ENCODE results near the gene ALPP.

ALPP gene

GRCh38 chr2:232385660-232386489 lies 7.3 kb downstream of the ALPP start:
- H3K79me2 ChIP-seq (ENCODE audit: insufficient read depth, low read length) = no peaks in the 10 kb centered on the region
- H3K27me3 ChIP-seq (ENCODE audit: insufficient read depth, low read length) = 0 out of 2 replicates have a peak, but pooled peaks cover 11% of the 10 kb centered on the region
- H3K9me2 ChIP-seq (ENCODE audit: low read depth, low read length) = no peaks in the 10 kb centered on the region
- no peak for TF ChIP-seq CTCF (IDR thresholded peaks at IDR 0.05; ENCODE audit: low read length)
- no peak for TF ChIP-seq EZH2 (IDR thresholded peaks at IDR 0.05; ENCODE audit: borderline replicate concordance, low read length)
- no peaks in the 10 kb centered on the region for H4K20me1 ChIP-seq (ENCODE audit: insufficient read depth, low read length)
- no peak overlapping the region for H3K9ac ChIP-seq (ENCODE audit: low read length)
- H3K4me1 ChIP-seq (ENCODE audit: insufficient read depth, low read length, severe bottlenecking) = no peaks in the 10 kb centered on the region
- no peak overlapping the region for H3K4me3 ChIP-seq (ENCODE audit: low read depth, low read length, poor library complexity, severe bottlenecking)
- no peaks in the 10 kb centered on the region for H3K9me3 ChIP-seq (ENCODE audit: low read length)
- H3K27ac ChIP-seq (ENCODE audit: low read depth, low read length, poor library complexity, severe bottlenecking) = no peak overlapping the region
- H3K4me2 ChIP-seq (ENCODE audit: low read length) = no peak overlapping the region
- H3F3A ChIP-seq (ENCODE audit: insufficient read depth, low read length) = no peaks in the 10 kb centered on the region
- H3K36me3 ChIP-seq (ENCODE audit: insufficient read depth, low read length) = no peaks in the 10 kb centered on the region
- H2AFZ ChIP-seq (ENCODE audit: low read length) = no peak overlapping the region

GRCh38 chr2:232386490-232386739 lies 7.9 kb downstream of the ALPP start:
- H3F3A ChIP-seq (ENCODE audit: insufficient read depth, low read length) = no peaks in the 10 kb centered on the region
- no peaks in the 10 kb centered on the region for H3K36me3 ChIP-seq (ENCODE audit: insufficient read depth, low read length)
- no peaks in the 10 kb centered on the region for H3K9me3 ChIP-seq (ENCODE audit: low read length)
- H3K79me2 ChIP-seq (ENCODE audit: insufficient read depth, low read length) = no peaks in the 10 kb centered on the region
- no peak overlapping the region for H3K4me2 ChIP-seq (ENCODE audit: low read length)
- no peak overlapping the region for H2AFZ ChIP-seq (ENCODE audit: low read length)
- H3K4me3 ChIP-seq (ENCODE audit: low read depth, low read length, poor library complexity, severe bottlenecking) = no peak overlapping the region
- no peaks in the 10 kb centered on the region for H3K4me1 ChIP-seq (ENCODE audit: insufficient read depth, low read length, severe bottlenecking)
- 0 out of 2 replicates have a peak, but pooled peaks cover 11% of the 10 kb centered on the region for H3K27me3 ChIP-seq (ENCODE audit: insufficient read depth, low read length)
- H3K9ac ChIP-seq (ENCODE audit: low read length) = no peak overlapping the region
- H4K20me1 ChIP-seq (ENCODE audit: insufficient read depth, low read length) = no peaks in the 10 kb centered on the region
- no peak overlapping the region for H3K27ac ChIP-seq (ENCODE audit: low read depth, low read length, poor library complexity, severe bottlenecking)
- TF ChIP-seq EZH2 (IDR thresholded peaks at IDR 0.05; ENCODE audit: borderline replicate concordance, low read length) (no peak), CTCF (IDR thresholded peaks at IDR 0.05; ENCODE audit: low read length) (no peak)
- H3K9me2 ChIP-seq (ENCODE audit: low read depth, low read length) = no peaks in the 10 kb centered on the region

GRCh38 chr2:232386740-232387450 lies 8.3 kb downstream of the ALPP start:
- TF ChIP-seq CTCF (IDR thresholded peaks at IDR 0.05; ENCODE audit: low read length) (no peak), EZH2 (IDR thresholded peaks at IDR 0.05; ENCODE audit: borderline replicate concordance, low read length) (no peak)
- H3K36me3 ChIP-seq (ENCODE audit: insufficient read depth, low read length) = no peaks in the 10 kb centered on the region
- no peak overlapping the region for H3K4me2 ChIP-seq (ENCODE audit: low read length)
- no peak overlapping the region for H3K27ac ChIP-seq (ENCODE audit: low read depth, low read length, poor library complexity, severe bottlenecking)
- H3F3A ChIP-seq (ENCODE audit: insufficient read depth, low read length) = no peaks in the 10 kb centered on the region
- H3K27me3 ChIP-seq (ENCODE audit: insufficient read depth, low read length) = 0 out of 2 replicates have a peak, but pooled peaks cover 9% of the 10 kb centered on the region
- H3K79me2 ChIP-seq (ENCODE audit: insufficient read depth, low read length) = no peaks in the 10 kb centered on the region
- no peaks in the 10 kb centered on the region for H3K9me3 ChIP-seq (ENCODE audit: low read length)
- H3K9me2 ChIP-seq (ENCODE audit: low read depth, low read length) = no peaks in the 10 kb centered on the region
- no peaks in the 10 kb centered on the region for H4K20me1 ChIP-seq (ENCODE audit: insufficient read depth, low read length)
- no peak overlapping the region for H2AFZ ChIP-seq (ENCODE audit: low read length)
- H3K4me3 ChIP-seq (ENCODE audit: low read depth, low read length, poor library complexity, severe bottlenecking) = no peak overlapping the region
- H3K9ac ChIP-seq (ENCODE audit: low read length) = no peak overlapping the region
- H3K4me1 ChIP-seq (ENCODE audit: insufficient read depth, low read length, severe bottlenecking) = no peaks in the 10 kb centered on the region
